Body of pancreas (tissue), 4 donors: Measurements from ENCODE around the gene PPP1R15A. TPM values are rescaled to one million over a fixed set of nuclear protein-coding genes. Genes with fewer than 3 reads are reported as not detected.
"Not testable (repeated sequence)": the region's sequence is repeated elsewhere in the genome, so short reads cannot be mapped to it uniquely, and the experiment has no call there.

ENCODE experiments used
- ATAC-seq: fragments of 150-250 bp; one replicate; pipeline ENCODE4 v1.9.1; 2016
- DNase-seq, 4 donors: peaks; one replicate each; pipeline ENCODE4 v3.0.0-alpha.2; 2019
- H3K27ac ChIP-seq, 4 donors: fragments of 200-600 bp; sonication (generic); 1 replicate in 3 of 4; 2 replicates in 1 of 4; pipeline versions ENCODE4 v1.5.1 to v1.6.1; 2016 to 2019; ENCODE audit warnings: mild to moderate bottlenecking in 1 of 4, mixed read lengths in 1 of 4, moderate library complexity in 1 of 4
- H3K27me3 ChIP-seq, 2 donors: fragments of 200-600 bp; sonication (generic); one replicate each; pipeline ENCODE4 v1.6.0; 2016; ENCODE audit warnings: mild to moderate bottlenecking in 1 of 2
- H3K36me3 ChIP-seq, 2 donors: fragments of 200-600 bp; sonication (generic); replicated peaks in 1 of 2; 2 replicates each; pipeline ENCODE4 v1.5.1; 2016; ENCODE audit warnings: low read depth in 2 of 2; ENCODE audit not compliant: insufficient read depth in 1 of 2
- H3K4me1 ChIP-seq: fragments of 200-600 bp; sonication (generic); one replicate; pipeline ENCODE4 v1.6.0; 2016
- H3K4me3 ChIP-seq, 2 donors: fragments of 200-600 bp; sonication (generic); 1 replicate in 1 of 2; 2 replicates in 1 of 2; pipeline ENCODE4 v1.5.1; 2016 to 2019
- H3K9me3 ChIP-seq, 3 donors: fragments of 200-600 bp; sonication (generic); 1 replicate in 2 of 3; 2 replicates in 1 of 3; pipeline ENCODE4 v1.5.1; 2016
- CTCF ChIP-seq, 7 experiments: fragments of 450-650 bp in 4 of 7; fragments of 200-600 bp in 3 of 7; sonication (generic) in 3 of 7; IDR thresholded peaks; one replicate each; pipeline ENCODE4 v1.5.1; 2016 to 2019; ENCODE audit warnings: antibody characterized with exemption in 7 of 7
- POLR2A ChIP-seq, 3 donors: fragments of 450-650 bp; IDR thresholded peaks; one replicate each; pipeline ENCODE4 v1.6.1; 2016; ENCODE audit warnings: antibody characterized with exemption in 3 of 3, mild to moderate bottlenecking in 2 of 3
- WGBS, 2 donors: methylation state at CpG; one replicate each; pipeline ENCODE4 v1.1.5; 2017; 5-methylcytosine and 5-hydroxymethylcytosine counted together
- intact Hi-C: fragments of 100-400 bp; cut with DNase I; formaldehyde crosslinking; loops from one replicate; pipeline ENCODE4 v1.15.1; 2023
- total RNA-seq, 2 donors: library from RNA; depleted of rRNA; stranded (reverse); fragments of >200 nt; gene quantifications; one replicate each; pipeline ENCODE4 v1.1.0, GENCODE V29; 2016

PPP1R15A gene
- total RNA-seq, 2 donors from 2014 or later, result 17.9 to 49.4 TPM

- 54 to 69% methylated on average over 7 to 14 of the region's 14 CpGs for WGBS, 2 donors
- peaks cover 4% of the 10 kb centered on the region for H3K4me1 ChIP-seq
- no peaks in the 10 kb centered on the region for H3K27me3 ChIP-seq
- intact Hi-C loops, result no loop called here
- TF ChIP-seq CTCF (IDR thresholded peaks at IDR 0.05), result no peak
- no peak for TF ChIP-seq POLR2A (IDR thresholded peaks at IDR 0.05)
- peak overlapping the region in 1 of 4 donors; percentile 59 for H3K27ac ChIP-seq
- H3K36me3 ChIP-seq, result no peaks in the 10 kb centered on the region
- no peak for ATAC-seq
- H3K9me3 ChIP-seq, result no peaks in the 10 kb centered on the region
- no peak overlapping the region for H3K4me3 ChIP-seq
- DNase-seq, result no peak
Measured at GRCh38 chr19:48867123-48867745, 5.0 kb upstream of the PPP1R15A start.

- intact Hi-C loops, result no loop called here
- DNase-seq (no peak), ATAC-seq (no peak)
- Histone ChIP-seq H3K27me3 (no peaks in the 10 kb centered on the region), H3K4me1 (peaks cover 4% of the 10 kb centered on the region), H3K27ac (peak overlapping the region in 3 of 4 donors; percentile 59 to 66 (median 59)), H3K9me3 (no peaks in the 10 kb centered on the region), H3K36me3 (no peaks in the 10 kb centered on the region), H3K4me3 (no peak overlapping the region)
- TF ChIP-seq POLR2A (IDR thresholded peaks at IDR 0.05) (no peak), CTCF (IDR thresholded peaks at IDR 0.05) (no peak)
- 49 to 63% methylated on average over 6 to 7 of the region's 7 CpGs for WGBS, 2 donors
Measured at GRCh38 chr19:48867746-48868113, 4.5 kb upstream of the PPP1R15A start.

GRCh38 chr19:48868114-48868886, 3.9 kb upstream of the PPP1R15A start, which contains the start of gene PLEKHA4:
PLEKHA4 (minus strand) TSS chr19:48868617; CDS start chr19:48867620, 997 bp downstream.
- ATAC-seq (no peak), DNase-seq (peak; percentile 38 to 59 (median 42))
- no peaks in the 10 kb centered on the region for H3K27me3 ChIP-seq
- peak within 1 kb of the TSS in 3 of 4 donors; percentile 59 to 66 (median 59) for H3K27ac ChIP-seq
- H3K4me1 ChIP-seq, result peaks cover 8% of the 10 kb centered on the region
- H3K9me3 ChIP-seq, result no peaks in the 10 kb centered on the region
- H3K36me3 ChIP-seq, result no peaks in the 10 kb centered on the region
- TF ChIP-seq POLR2A (IDR thresholded peaks at IDR 0.05) (peak in 2 of 3 donors; percentile 42 to 61), CTCF (IDR thresholded peaks at IDR 0.05) (no peak)
- 35 to 39% methylated on average over 11 of the region's 11 CpGs for WGBS, 2 donors
- no peak within 1 kb of the TSS for H3K4me3 ChIP-seq
- intact Hi-C loops, result no loop called here

- Histone ChIP-seq H3K27ac (no peak overlapping the region), H3K36me3 (no peaks in the 10 kb centered on the region), H3K4me1 (peaks cover 25% of the 10 kb centered on the region), H3K4me3 (no peak overlapping the region), H3K9me3 (no peaks in the 10 kb centered on the region), H3K27me3 (no peaks in the 10 kb centered on the region)
- intact Hi-C loops, result no loop called here
- ATAC-seq (no peak), DNase-seq (no peak)
- WGBS, 2 donors, result 90 to 100% methylated on average over 5 to 9 of the region's 9 CpGs
- TF ChIP-seq POLR2A (IDR thresholded peaks at IDR 0.05) (no peak), CTCF (IDR thresholded peaks at IDR 0.05) (no peak)
Measured at GRCh38 chr19:48870048-48870447, 2.2 kb upstream of the PPP1R15A start.

GRCh38 chr19:48871471-48872181, 595 bp upstream of the PPP1R15A start:
- peak in 1 of 4 donors; percentile 25 for DNase-seq
- 69 to 70% methylated on average over 28 to 31 of the region's 31 CpGs for WGBS, 2 donors
- H3K27me3 ChIP-seq, H3K4me3 ChIP-seq, H3K9me3 ChIP-seq, intact Hi-C loops, H3K36me3 ChIP-seq, ATAC-seq: not testable (repeated sequence)
- Histone ChIP-seq H3K4me1 (peaks cover 41% of the 10 kb centered on the region), H3K27ac (peak overlapping the region; percentile 34 to 96 (median 95))
